CD1c-positive myeloid dendritic cell (primary cell): ENCODE measurements around the gene TOMM6.

Source experiments
- DNase-seq: peaks from one replicate; pipeline ENCODE4 v3.0.0-alpha.2; 2016; ENCODE audit errors: extremely low spot score

The TOMM6 gene

DNA sequence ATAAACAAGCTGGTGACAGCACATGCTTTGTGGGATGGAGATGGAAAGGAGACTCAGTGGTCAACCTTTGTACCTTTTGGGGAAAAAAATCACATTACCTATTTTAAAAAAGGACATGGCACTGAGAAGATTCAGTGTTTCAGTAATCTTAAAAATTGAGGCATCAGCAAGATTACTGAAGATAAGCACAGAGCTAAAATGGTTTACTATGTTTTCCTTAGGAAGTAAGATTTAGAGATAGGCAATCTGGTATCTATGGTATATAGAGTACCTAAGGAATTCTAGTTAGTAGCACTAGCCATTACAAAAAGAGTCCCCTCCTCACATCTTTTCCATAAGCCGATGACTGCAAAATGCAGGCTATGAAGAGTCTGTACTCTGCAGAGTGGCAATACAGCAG is 35.7 kb downstream of the TOMM6 start:
- no peak for DNase-seq

DNA sequence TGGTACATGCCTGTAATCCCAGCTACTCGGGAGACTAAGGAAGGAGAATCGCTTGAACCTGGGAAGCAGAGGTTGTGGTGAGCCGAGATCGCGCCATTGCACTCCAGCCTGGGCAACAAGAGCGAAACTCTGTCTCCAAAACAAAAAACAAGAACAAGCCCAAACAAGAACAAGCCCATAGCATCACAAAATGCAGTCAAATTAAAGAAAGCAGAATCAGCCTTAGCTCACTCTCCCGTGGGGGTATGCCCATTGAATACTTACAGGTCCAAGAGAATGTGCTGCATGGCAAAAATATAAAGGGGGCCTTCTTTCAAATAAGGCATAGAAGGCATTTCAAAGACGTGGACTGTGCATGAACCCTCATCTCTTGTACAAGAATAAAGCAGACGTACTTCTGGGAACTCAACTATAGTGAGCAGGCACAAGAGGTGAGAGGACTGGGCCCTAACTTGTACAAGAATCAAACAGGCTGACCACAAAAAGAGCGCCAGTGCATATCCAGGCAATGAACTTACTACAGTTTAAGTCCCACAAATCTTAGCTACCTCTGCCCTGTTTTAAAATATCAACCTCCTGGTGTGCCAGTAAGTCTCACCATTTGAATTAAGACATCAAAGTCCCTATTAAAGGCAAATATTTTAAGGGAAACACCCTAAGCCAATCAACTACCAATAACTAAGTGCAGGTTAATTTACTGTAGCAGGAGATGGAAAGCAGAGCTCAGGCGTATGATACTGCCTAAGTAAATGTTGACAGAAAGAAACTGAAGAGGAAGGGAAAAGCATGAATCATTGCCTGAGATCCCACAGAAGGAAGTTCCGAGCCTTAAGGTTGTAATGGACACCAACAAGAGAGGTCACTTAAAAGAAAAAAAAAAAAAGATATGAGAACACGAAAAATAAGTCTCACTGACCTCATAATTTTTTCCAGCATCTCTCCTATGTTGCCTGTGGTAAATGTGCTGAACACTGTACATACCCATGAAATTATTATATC is 37.4 kb downstream of the TOMM6 start:
- DNase-seq, result peak; percentile 57

DNA sequence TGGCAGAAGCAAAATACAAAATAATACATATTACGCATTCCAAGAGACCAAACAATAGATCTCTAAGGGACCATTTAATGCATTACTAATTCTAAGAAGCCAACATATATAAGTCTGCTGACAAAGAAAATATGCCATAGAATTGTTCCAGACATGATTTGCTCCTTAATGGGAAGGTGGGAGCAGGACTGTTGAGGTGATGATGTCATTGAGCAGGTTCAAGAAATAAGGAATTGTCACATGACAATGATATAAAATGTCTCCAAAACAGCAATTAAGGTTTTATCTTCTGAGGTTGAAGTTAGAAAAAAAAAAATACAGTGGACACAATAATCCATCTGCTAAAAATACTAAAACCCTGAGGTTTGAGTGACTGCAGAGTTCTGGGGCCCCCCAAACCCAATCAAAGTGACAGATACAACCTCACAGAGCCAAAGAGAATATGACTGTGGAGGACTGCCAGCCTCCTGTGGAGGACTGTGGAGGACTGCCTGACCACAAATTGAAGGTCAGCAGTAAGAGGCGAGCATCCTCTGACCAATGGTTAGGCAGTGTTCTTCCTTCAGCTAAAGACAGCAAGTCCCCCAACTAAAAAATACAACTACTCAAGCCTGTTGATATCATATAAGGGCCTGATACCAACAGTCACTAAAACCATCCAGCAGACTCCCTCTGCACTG is 39.0 kb downstream of the TOMM6 start:
- no peak for DNase-seq

DNA sequence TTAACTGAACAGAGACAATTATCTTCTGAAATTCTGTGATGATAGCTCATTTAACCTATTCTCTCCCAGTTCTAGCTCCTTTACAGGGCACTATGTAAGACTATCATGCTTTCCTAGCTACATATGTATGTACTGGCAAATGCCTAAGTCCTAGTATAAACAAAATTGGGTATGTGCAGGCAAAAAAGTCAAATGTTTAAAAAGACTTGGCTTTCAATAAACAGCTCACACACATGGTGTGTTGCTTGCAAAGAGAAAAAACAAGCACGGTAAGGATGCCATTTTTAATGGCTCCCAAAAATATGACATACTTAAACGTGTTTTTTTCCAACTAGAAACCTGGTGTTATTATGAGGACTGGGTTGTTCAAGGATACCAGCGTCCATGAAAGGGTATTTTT is 44.8 kb downstream of the TOMM6 start:
- no peak for DNase-seq

DNA sequence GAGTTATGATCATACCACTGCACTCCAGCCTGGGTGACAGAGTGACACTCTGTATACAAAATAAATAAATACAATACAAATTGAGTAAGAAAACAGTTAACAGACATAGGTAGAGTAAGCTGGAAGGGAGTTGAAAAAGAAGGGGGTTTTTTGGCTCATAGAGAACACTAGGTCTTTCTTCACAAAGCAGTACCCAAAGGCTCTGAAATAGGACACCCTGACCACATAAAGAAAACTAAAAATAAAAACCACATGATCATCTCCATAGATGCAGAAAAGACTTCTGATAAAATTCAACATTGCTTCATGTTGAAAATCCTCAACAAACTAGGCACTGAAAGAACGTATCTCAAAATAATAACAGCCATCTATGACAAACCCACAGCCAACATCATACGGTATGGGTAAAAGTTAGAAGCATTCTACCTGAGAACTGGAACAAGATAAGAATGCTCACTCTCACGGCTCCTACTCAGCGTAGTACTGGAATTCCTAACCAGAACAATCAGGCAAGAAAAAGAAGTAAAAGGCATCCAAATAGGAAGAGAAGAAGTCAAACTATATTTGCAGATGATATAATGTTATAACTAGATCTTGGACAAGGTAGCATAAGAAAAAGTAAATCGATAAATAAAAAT is 48.6 kb downstream of the TOMM6 start:
- no peak for DNase-seq

DNA sequence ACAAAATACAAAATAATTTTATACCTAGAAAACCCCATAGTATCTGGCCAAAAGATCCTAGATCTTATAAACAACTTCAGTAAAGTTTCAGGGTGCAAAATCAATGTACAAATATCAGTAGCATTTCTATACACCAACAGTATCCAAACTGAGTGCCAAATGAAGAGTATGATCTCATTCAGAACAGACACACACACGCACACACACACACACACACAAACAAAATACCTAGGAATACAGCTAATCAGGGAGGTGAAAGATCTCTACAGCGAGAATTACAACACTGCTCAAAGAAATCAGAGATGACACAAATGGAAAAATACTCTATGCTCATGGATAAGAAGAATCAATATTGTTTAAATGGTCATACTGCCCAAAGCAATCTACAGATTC is 49.2 kb downstream of the TOMM6 start:
- DNase-seq, result no peak
